ENCODE measurements around the gene ICAM5. TPM values are rescaled to one million over a fixed set of nuclear protein-coding genes. Genes with fewer than 3 reads are reported as not detected.
A peak's percentile ranks its signal among the peaks of the same experiment; 100 is the strongest.

The ICAM5 gene
- total and polyA plus RNA-seq, 9 of the 15 experiments (the other 6 are each of a cell fraction or from before 2014, with no cell fraction given) = 0.10 to 114 (median 13.7) TPM

GRCh38 chr19:10251792-10252694 is 37.7 kb upstream of the ICAM5 start, which contains the start of gene MRPL4 (continued):
- no peak for TF ChIP-seq TAF15 (IDR thresholded peaks at IDR 0.05; ENCODE audit: low read depth, low read length)
- peak; percentile 90 for TF ChIP-seq RB1 (IDR thresholded peaks at IDR 0.05; ENCODE audit: low read depth)
- TF ChIP-seq, protein P1, sequence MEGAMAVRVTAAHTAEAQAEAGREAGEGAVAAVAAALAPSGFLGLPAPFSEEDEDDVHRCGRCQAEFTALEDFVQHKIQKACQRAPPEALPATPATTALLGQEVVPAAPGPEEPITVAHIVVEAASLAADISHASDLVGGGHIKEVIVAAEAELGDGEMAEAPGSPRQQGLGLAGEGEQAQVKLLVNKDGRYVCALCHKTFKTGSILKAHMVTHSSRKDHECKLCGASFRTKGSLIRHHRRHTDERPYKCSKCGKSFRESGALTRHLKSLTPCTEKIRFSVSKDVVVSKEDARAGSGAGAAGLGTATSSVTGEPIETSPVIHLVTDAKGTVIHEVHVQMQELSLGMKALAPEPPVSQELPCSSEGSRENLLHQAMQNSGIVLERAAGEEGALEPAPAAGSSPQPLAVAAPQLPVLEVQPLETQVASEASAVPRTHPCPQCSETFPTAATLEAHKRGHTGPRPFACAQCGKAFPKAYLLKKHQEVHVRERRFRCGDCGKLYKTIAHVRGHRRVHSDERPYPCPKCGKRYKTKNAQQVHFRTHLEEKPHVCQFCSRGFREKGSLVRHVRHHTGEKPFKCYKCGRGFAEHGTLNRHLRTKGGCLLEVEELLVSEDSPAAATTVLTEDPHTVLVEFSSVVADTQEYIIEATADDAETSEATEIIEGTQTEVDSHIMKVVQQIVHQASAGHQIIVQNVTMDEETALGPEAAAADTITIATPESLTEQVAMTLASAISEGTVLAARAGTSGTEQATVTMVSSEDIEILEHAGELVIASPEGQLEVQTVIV (CRISPR knock-in tag; IDR thresholded peaks at IDR 0.05; ENCODE audit: borderline replicate concordance) = no peak
- TF ChIP-seq PHF20 (IDR thresholded peaks at IDR 0.05; ENCODE audit: partially characterized antibody) = peak; percentile 99
- no peak for TF ChIP-seq EHMT2 (IDR thresholded peaks at IDR 0.05)
- TF ChIP-seq MBD1 (CRISPR knock-in tag; IDR thresholded peaks at IDR 0.05) = no peak
- TF ChIP-seq, protein P2, sequence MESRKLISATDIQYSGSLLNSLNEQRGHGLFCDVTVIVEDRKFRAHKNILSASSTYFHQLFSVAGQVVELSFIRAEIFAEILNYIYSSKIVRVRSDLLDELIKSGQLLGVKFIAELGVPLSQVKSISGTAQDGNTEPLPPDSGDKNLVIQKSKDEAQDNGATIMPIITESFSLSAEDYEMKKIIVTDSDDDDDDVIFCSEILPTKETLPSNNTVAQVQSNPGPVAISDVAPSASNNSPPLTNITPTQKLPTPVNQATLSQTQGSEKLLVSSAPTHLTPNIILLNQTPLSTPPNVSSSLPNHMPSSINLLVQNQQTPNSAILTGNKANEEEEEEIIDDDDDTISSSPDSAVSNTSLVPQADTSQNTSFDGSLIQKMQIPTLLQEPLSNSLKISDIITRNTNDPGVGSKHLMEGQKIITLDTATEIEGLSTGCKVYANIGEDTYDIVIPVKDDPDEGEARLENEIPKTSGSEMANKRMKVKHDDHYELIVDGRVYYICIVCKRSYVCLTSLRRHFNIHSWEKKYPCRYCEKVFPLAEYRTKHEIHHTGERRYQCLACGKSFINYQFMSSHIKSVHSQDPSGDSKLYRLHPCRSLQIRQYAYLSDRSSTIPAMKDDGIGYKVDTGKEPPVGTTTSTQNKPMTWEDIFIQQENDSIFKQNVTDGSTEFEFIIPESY (CRISPR knock-in tag; IDR thresholded peaks at IDR 0.05) = no peak; the same call in 1 of the 2 replicates
- TF ChIP-seq, protein P3, sequence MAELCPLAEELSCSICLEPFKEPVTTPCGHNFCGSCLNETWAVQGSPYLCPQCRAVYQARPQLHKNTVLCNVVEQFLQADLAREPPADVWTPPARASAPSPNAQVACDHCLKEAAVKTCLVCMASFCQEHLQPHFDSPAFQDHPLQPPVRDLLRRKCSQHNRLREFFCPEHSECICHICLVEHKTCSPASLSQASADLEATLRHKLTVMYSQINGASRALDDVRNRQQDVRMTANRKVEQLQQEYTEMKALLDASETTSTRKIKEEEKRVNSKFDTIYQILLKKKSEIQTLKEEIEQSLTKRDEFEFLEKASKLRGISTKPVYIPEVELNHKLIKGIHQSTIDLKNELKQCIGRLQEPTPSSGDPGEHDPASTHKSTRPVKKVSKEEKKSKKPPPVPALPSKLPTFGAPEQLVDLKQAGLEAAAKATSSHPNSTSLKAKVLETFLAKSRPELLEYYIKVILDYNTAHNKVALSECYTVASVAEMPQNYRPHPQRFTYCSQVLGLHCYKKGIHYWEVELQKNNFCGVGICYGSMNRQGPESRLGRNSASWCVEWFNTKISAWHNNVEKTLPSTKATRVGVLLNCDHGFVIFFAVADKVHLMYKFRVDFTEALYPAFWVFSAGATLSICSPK (IDR thresholded peaks at IDR 0.05; ENCODE audit: borderline replicate concordance) = no peak
- TF ChIP-seq MCM5 (IDR thresholded peaks at IDR 0.05; ENCODE audit: low read depth) = no peak
- TF ChIP-seq ZNF445 (CRISPR knock-in tag; IDR thresholded peaks at IDR 0.05; ENCODE audit: low read depth) = no peak
- TF ChIP-seq NFYB (IDR thresholded peaks at IDR 0.05; ENCODE audit: extremely low read depth, insufficient read length) = peak; percentile 98
- no peak for TF ChIP-seq DMBX1 (CRISPR knock-in tag; IDR thresholded peaks at IDR 0.05; ENCODE audit: borderline replicate concordance)
- TF ChIP-seq TBP (optimal IDR thresholded peaks at IDR 0.05; ENCODE audit: low read depth, low read length) = no peak
- TF ChIP-seq SPI1 (IDR thresholded peaks at IDR 0.05; ENCODE audit: borderline replicate concordance, low read depth, low read length) = no peak
- no peak for TF ChIP-seq ZNF23 (CRISPR knock-in tag; IDR thresholded peaks at IDR 0.05)
- no peak for TF ChIP-seq TCF15 (CRISPR knock-in tag; IDR thresholded peaks at IDR 0.05)
- peak; percentile 69 for TF ChIP-seq BHLHE40 (IDR thresholded peaks at IDR 0.05; ENCODE audit: low read length)
- TF ChIP-seq, protein P4, sequence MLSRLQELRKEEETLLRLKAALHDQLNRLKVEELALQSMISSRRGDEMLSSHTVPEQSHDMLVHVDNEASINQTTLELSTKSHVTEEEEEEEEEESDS (CRISPR knock-in tag; IDR thresholded peaks at IDR 0.05) = no peak
- TF ChIP-seq GATAD2A (IDR thresholded peaks at IDR 0.05) = peak; percentile 85; the same call in 1 of the 2 replicates
- no peak; the same call in 1 of the 2 replicates for TF ChIP-seq NCOR1 (IDR thresholded peaks at IDR 0.05)

All from K562 (cell line).